Stimulated activated CD8-positive, alpha-beta memory T cell treated with anti-CD3 and anti-CD28 coated beads, Interleukin-4, amount 100 ng/mL, for 48 hours (primary cell): Measurements from ENCODE around the gene TPSAB1.
"Not testable (repeated sequence)": the region's sequence is repeated elsewhere in the genome, so short reads cannot be mapped to it uniquely, and the experiment has no call there.

Experiments used
- DNase-seq: peaks from one replicate; pipeline ENCODE4 v3.0.0-alpha.2; 2020

TPSAB1 gene

DNA sequence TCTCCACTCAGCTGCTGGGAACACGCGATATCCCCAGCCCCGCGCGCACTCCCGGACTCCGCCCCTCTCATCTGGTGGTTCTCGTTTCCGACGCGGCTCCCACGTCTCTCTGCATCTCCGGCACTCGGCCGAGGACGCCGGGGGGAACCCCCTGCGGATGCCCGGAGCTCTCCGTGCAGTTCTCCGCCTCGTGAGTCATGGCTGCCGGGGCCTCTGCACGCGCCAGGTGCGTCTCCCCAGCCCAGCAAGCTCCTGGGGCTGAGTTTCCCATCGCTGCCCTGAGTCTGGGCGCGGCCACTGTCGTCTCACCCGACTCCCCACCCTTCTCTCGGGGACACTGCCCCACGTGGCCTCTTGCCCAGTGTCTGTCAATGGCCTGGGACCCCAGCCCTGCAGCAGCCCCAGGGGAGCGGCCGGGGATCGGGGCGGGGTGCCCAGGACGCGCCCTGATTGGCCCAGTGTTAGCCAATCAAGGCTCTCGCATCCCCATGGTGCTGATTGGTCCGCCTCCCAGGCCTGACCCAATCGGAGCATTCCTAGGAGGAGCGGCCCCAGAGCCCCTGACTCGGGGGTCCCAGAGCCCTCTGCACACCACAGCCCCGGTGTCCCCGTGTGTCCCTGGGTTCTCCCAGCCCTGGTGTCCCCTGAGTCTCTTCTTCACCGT is 13.3 kb downstream of the TPSAB1 start:
- not testable (repeated sequence) for DNase-seq

DNA sequence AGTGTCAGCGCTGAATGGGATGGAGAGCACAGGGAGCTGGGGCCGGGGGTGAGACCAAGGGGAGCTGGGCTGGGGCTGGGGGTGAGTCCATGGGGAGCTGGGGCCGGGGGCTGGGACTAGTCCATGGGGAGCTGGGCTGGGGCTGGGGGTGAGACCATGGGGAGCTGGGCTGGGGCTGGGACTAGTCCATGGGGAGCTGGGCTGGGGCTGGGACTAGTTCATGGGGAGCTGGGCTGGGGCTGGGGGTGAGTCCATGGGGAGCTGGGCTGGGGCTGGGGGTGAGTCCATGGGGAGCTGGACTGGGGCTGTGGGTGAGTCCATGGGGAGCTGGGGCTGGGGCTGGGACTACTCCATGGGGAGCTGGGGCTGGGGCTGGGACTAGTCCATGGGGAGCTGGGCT is 14.3 kb downstream of the TPSAB1 start:
- DNase-seq, result not testable (repeated sequence)

DNA sequence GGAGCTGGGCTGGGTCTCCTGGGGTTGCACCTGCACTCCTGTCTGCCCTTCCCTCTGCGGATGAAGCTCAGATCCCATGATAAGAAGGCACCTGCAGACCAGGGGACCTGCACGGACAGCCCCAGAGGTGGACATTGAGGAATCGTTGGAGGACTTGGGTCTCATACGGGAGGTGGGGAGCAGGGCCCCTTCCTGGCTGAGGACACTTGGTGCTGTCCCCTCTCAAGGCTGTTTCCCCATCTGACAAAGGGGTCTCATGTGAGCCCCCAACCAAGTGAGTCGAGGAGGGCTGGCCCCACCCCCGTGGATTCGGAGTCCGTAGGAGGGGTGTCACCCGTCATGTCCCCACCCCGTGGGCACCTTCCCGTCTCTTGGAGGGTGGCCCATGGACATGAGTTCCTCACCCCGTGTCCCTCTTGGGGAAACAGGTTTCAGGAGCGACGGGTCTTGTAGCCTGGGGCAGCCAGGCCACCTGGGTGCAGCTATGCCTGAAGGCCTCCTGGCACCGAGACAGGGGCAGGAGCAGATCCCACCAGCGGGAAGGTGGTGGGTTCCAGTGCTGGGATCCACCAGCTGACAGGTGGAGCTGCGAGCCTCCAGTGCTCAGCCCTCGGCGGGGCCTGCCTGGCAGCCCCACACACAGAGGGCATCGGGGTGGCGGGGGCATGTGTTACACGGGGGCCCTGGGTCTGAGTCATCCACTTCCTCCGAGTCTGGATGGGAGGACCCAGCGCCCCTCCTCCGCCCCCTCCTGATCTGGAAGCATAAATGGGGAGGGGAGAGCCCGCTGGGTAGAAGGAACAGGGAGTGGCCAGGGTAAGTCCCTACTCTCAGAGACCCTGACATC is 15.0 kb downstream of the TPSAB1 start, which contains the start of gene TPSD1:
Gene TPSD1, plus strand, starts transcription at position 794 of the 847 bp plus-strand sequence. CDS start 212 bp downstream, outside the sequence.
- not testable (repeated sequence) for DNase-seq

DNA sequence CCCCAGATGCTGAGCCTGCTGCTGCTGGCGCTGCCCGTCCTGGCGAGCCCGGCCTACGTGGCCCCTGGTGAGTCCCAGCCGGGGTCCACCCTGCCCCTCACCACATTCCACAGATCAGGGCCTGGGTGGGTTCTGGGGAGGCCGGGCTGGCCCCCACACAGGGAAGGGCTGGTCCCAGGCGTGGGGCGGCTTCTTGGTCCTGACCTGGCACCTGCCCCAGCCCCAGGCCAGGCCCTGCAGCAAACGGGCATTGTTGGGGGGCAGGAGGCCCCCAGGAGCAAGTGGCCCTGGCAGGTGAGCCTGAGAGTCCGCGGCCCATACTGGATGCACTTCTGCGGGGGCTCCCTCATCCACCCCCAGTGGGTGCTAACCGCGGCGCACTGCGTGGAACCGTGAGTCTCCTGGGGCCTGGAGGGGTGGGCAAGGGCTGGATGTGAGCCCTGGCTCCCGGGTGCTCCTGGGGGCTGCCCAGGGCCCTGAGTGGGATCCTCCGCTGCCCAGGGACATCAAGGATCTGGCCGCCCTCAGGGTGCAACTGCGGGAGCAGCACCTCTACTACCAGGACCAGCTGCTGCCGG is 15.9 kb downstream of the TPSAB1 start:
- not testable (repeated sequence) for DNase-seq

DNA sequence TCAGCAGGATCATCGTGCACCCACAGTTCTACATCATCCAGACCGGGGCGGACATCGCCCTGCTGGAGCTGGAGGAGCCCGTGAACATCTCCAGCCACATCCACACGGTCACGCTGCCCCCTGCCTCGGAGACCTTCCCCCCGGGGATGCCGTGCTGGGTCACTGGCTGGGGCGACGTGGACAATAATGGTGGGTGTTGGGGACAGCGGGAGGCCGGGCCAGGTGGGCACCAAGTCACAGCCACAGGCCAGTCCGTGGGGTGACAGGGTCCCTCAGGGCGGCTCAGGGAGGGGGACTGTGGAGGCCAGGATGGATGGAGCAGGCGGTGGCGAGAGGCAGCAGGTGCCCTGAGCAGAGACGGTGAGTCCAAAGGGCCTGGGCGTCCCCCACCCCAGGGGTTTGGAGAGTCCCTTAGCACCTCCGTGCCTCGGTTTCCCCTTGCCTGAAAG is 16.4 kb downstream of the TPSAB1 start:
- no peak for DNase-seq

DNA sequence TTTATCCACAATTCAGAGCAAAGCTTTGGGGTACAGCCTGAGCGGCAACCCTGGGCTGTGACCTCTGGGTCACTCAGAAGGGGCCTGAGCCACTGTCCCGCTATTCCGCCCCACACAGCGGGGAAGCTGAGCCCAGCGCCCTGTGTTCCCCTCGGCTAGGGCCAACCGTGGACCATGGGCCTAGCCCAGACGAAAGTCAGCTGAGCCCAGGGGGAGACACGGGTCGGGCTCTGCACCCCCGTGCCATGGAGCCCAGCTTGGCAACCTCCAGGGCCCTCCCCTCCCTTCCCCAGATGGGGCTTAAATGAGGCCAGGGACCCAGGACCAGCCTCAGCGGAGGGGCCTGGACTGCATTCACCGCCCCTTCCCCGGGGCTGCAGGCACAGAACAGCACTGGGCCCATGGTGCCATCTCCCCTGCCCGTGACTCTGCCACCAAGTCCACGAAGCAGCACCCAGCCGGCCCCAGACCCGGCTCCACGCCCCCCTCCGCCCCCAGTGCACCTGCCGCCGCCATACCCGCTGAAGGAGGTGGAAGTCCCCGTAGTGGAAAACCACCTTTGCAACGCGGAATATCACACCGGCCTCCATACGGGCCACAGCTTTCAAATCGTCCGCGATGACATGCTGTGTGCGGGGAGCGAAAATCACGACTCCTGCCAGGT is 17.2 kb downstream of the TPSAB1 start:
- no peak for DNase-seq

DNA sequence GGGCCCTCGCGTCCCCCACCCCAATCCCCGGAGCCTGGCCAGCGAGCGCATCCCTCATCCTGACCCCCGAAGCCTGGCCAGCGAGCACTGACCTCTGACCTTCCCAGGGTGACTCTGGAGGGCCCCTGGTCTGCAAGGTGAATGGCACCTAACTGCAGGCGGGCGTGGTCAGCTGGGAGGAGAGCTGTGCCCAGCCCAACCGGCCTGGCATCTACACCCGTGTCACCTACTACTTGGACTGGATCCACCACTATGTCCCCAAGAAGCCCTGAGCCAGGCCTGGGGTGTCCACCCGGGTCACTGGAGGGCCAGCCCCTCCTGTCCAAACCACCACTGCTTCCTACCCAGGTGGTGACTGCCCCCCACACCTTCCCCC is 17.7 kb downstream of the TPSAB1 start:
- DNase-seq, result no peak

DNA sequence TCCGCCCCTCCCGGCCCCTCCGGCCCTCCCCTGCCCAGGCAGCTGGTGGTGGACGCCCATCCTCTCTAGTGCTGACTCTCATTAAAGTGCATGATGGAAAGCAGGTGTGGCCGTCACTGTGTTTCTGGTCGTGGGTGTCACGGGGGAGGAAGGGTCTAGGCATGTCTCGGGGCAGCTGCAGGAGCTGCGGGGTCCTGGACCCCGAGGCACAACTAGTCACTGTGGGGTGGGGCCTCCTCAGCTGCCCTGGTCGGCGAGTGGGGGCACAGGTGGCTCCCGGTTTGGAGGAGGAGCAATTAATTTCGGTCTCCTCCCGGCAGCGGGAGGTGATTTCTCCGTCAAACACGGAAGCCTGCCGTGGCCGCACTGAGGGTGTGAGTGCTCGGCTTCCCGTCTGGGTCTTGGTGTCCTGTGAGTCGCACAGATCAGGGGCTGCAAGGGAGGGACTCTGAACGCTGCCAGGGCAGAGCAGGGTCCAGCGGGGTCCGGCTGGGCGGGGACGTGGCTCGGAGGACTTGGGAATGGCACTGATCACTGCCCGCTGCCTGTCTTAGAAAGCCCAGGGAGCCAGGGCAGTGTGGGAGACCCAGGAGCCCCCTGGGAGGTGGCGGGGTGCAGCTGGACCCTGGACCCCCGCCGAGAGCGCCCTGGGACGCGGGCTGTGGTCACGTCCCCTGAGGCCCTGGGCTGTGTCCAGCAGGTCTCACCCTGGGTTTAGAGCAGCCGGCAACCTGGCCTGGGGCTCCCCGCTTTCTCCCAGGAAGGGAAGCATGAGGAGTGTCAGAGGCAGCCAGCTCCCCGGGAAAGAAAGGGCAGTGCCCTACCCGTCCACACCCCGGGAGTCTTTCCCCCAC is 18.6 kb downstream of the TPSAB1 start:
- no peak for DNase-seq

DNA sequence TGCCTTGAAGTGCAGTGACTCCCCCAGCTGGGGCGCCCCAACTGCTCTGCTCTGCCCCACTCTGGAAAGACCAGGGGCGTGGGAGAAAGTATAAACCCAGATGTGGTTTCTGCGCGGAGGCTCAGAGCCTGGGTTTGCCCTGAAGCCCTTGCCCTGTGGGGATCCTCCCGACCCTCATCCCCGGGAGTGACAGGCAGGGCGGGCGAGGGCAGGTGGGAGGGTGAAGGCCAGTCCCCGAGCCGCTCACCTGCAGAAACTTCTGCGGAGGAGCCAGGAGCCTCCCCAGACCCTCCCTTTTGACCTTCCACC is 19.2 kb downstream of the TPSAB1 start:
- no peak for DNase-seq

DNA sequence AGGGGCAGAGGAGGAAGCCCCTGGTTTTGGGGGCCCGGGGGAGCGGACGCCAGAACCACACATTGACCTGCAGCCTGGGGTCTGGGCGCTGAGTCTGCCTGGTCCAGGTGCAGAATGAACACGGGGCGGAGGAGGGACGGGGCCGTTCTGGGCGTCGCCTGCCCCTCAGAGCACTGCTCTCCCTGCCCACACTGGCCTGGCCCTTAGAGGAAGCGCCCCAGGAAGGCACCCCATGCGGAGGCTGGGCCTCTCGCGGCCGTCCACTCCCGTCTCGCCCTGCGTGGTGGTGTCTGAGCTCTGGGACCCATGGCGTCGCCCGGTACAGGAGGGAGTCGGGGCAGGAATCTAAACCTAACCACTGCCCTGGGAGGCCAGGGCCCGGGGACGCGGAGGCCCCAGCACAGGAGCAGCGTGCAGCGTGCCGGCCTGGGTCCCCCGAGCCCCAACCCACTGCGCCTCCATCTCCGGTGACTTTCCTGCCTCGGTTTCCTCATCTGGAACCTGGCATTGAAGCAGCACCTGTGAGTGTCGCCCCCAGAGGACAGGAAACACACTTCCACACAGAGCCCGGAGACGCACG is 19.7 kb downstream of the TPSAB1 start:
- no peak for DNase-seq

DNA sequence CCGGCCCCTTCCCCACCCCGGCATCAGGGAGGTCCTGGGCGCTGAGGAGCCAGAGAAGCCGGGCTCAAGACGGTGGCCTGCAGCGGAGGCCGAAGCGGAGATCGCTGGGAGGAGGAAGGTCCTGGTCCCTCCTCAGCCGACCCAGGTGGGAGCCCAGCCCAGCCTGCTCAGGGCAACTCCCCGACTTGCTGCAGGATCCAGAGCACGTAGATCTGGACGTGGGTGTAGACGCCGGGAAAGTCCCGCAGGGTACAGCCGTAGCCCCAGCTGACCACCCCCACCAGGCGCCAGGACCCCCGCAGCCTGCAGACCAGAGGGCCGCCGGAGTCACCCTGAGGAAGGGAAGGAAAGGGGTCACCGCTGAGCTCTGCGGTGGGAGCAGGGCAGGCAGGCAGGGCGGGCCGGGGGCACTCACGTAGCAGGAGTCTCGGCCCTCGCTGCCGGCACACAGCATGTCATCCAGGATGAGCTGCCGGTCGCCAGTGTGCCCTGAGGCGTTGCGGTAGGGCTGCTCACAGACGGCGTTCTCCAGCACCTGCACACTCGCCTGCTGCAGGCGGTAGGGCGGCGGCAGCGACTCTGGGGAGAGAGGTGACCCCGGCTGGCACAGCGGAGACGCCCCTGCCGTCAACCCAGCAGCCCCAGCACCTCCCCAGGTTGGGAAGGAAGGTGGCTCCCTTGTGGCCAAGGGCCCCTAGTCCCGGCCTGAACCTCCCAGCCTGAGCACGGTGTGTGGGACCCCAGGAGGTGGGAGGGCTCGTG is 20.8 kb downstream of the TPSAB1 start:
- DNase-seq, result no peak

DNA sequence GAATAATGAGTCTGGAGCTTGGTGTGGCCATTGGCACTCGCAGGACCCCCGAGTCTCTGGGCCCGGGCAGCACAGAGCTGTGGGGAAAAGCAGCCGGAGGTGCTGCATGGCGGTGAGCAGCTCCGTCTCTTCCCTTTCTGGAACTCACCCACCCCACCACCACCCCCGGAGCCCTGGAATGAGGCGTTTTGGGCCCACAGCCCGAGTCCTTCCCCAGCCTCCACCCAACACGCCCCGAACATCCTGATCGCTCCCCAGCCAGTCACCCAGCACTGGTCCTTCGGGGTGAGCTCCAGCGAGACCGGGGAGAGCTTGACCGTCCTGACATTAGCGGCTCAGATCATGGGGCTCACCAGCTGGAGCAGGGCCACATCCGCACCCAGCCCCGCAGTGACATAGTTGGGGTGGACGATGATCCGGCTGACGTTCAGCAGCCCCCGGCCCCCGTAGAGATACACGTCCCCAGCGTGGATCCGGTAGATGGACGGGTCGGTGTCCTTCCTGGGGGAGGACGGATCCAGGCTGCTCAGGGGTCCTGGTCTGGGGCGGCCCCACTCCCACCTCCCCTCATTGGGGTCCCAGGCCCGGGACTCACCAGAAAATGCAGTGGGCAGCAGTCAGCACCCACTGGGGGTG is 21.8 kb downstream of the TPSAB1 start:
- no peak for DNase-seq

DNA sequence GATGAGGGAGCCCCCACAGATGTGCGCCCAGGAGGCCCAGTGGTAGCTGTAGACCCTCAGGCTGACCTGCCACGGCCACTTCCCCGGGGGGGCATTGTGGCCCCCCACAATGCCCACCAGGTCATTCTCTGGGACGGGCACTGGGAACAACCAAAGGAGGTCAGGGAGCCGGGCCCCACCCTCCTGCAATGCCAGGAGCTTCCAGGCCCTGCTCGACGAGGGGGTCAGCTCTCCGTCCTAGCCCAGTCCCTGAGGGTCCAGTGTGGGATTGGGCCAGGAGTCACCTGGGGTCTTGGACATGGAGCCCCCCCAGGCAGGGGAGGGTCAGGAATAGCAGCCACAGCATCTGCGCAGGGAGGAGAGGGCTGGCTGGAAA is 22.3 kb downstream of the TPSAB1 start:
- no peak for DNase-seq

DNA sequence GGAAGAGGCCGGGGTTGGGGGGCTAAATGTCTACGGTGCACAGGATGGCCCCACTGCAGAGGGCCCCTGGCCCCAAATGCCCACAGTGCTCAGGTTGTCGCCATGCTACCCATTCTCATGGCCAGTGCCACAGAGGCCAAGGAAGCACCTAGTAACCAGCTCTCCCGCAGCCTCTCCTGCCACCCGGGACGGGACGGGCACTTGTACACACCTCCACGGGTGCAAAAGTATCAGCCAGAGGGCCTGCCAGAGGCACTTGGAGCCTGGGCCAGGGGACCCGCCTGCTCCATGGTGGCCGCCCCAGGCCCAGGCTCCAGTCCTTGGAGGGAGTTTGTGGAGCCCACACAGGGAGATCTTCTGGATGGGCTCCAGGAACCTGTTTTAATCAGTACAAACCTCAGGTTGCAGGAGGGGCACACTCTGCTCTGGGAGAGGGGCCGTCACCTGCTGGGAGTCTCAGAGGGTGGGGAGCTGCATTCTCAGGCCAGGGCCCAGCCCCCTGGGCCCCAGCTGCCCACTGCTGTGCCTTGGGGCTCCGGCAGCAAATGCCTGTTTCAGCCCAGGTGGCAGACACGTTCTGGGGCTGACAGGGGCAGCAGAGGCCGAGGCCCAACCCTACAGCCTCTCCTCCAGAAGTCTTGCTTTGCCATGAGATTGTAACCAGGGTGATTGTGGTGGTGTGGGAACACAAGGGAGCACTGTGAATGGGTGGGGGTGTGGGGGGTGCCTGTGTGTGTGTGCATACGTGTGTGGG is 23.3 kb downstream of the TPSAB1 start:
- DNase-seq, result no peak

DNA sequence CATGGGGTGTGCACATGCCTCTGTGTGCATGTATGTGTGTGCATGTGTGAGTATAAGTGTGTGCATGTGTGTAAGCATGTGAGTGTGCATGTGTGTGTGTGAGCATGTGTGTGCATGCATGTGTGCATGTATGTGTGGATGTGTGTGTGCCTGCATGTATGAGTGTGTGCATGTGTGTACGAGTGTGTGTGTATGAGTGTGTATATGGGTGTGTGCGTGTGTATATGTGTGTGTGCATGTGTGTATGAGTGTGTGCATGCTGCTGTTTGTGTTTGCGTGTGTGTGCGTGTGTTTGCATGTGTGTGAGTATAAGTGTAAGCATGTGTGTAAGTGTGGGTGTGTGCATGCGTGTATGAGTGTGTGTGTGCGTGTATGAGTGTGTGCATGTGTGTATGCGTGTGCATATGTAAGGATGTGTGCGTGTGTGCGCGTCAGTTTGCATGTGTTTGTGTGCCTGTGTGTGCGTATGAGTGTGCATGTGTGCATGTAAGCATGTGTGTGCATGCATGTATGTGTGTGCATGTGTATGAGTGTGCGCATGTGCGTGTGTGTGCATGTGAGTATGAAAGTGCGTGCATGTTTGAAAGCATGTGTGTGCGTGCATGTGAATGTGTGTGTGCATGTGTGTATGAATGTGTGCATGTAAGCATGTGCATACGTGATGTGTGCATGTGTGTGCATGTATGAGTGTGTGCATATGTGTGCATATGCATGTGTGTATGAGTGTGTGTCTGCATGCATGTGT is 24.0 kb downstream of the TPSAB1 start:
- DNase-seq, result no peak

DNA sequence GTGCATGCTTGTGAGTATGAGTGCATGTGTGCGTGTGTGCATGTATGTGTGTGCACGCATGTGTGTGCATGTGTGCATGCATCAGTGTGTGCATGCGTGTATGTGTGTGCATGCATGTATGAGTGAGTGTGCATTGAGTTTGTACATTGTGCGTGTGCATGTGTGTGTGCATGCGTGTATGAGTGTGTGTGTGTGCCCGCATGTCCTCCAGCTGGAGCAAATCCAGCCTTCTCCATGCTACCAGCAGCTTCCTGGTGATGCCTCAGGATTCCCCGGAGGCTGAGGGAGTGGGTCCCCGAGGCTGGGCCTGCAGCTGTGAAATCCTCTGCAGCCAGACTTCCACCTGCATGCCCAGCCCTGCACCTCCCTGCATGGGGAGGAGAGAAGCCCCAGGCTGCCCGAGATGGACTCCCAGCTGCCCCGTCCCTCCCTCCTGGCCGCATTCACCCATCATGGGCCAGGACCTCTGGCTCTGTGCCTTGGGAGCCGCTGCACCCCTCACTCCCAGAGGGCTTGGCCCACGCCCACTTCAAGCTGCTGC is 24.7 kb downstream of the TPSAB1 start:
- DNase-seq, result no peak

DNA sequence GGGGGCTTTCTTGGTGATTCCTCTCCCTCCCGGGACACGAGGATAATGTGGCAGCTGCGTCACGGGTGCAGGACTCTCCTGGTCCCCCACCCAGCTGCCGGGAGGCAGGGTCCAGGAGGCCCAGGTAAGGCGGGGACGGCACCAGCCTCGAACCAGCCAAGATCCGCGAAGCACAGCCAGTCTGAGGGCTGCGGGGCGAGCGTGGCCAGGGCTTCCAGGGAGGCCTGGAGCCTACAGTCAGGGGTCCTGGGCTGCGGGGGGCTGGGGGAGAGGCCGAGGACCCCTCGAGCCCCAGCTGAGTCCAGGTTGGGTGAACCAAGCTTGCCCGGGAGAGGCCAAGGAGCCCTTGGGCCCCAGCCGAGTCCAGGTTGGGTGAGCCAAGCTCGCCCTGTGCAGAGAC is 25.3 kb downstream of the TPSAB1 start:
- DNase-seq, result no peak

DNA sequence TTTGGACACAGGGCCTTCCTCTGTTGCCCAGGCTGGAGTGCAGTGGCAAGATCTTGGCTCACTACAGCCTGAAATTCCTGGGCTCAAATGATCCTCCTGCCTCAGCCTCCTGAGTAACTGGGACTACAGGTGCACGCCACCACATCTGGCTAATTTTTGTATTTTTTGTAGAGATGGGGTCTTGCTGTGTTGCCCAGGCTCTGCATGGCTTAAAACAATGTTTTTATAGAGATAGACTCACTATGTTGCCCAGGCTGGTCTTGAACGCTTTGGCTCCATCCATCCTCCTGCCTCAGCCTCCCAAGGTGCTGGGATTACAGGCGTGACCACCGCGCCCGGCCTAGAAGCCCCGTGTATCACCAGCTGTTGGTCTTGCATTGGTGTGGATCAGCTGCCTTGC is 28.9 kb downstream of the TPSAB1 start:
- DNase-seq, result not testable (repeated sequence)

DNA sequence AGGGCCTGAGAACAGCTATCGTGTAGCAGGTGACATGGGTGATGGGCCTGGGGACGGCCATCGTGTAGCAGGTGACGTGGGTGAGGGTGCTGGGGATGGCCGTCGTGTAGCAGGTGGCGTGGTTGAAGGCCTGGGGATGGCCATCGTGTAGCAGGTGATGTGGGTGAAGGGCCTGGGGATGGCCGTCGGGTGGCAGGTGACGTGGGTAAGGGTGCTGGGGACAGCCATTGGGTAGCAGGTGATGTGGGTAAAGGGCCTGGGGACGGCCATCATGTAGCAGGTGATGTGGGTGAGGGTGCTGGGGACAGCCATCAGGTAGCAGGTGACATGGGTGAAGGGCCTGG is 30.8 kb downstream of the TPSAB1 start:
- no peak for DNase-seq
